HG03066 (cell line): Measurements from ENCODE around the gene NPAS1.
"Not testable (repeated sequence)": the region's sequence is repeated elsewhere in the genome, so short reads cannot be mapped to it uniquely, and the experiment has no call there.

Experiments used
- ATAC-seq: cut with Tn5 transposase; IDR thresholded peaks from one replicate; pipeline ENCODE4 v1.9.1; 2021; ENCODE audit warnings: low read depth; ENCODE audit not compliant: unreplicated experiment

NPAS1 gene

DNA sequence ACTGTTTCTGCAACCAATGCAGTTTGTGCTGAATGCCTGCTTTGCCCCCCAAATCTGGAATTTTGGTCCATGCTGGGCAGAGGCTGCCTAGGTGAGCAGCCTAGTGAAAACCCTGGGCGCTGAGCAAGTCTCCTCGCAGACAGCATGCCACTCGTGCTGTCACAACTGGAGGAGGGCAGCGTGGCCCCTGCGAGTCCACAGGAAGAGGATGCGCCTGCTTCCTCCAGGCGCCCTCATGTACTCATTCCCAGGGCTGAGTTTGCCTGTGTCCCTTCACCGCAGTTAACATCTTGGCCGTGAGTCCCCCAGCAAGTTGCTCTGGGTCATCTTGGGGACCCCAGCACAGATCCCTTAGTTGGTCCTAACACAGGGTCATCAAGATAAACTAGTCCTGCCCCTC lies 55.0 kb downstream of the NPAS1 start:
- ATAC-seq: no peak

DNA sequence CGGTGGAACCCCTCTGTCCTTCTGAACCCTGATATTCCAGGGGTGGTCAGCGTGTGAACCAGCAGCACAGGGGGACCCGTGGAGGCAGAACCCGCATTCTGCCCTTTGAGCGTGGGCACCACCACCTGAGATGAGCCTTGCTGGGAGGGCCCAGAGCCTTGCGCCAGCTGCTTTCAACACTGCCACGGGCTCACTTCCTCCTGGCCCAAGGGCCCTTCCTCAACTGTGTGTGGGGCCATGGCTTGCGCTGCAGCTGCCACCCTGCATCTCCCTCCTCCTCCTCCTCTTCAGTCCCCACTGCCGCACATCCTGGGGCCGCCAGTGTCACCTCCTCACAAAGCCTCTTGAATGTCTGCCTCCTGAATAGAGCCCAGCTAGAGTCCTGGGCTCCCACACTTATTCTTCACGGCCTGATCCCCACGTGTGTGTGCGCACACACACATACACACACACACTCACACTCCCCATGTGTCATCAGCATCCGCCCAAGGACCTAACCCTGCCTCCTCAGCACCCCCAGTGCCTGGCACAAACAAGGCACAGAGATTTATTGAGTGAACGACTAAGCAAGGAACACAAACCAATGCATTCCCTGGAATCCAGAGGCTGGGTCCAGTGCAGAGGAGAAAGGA lies 55.7 kb downstream of the NPAS1 start:
- no peak for ATAC-seq

DNA sequence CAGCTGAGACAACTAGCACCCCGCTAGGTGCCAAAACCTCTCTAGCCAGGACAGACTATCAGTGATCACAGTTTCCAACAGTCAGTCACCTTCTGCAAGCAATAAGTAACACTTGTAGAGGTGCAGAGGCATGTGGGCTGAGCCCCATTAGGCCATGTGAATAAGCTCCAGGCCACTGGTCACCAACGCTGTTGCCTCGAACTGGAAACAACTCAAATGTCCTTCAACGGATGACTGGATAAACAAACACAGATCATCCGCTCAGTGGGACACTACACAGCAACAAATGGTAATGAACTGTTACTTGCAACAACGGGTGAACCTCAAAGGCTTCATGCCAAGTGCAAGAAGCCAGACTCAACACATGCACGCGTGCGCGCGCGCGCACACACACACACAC lies 56.3 kb downstream of the NPAS1 start:
- no peak for ATAC-seq

GRCh38 chr19:47078351-47078750 lies 58.7 kb downstream of the NPAS1 start:
- not testable (repeated sequence) for ATAC-seq

GRCh38 chr19:47081095-47081494 lies 61.5 kb downstream of the NPAS1 start:
- no peak for ATAC-seq

- no peak for ATAC-seq
These were observed 62.9 kb downstream of the NPAS1 start for GRCh38 chr19:47082493-47082892.

DNA sequence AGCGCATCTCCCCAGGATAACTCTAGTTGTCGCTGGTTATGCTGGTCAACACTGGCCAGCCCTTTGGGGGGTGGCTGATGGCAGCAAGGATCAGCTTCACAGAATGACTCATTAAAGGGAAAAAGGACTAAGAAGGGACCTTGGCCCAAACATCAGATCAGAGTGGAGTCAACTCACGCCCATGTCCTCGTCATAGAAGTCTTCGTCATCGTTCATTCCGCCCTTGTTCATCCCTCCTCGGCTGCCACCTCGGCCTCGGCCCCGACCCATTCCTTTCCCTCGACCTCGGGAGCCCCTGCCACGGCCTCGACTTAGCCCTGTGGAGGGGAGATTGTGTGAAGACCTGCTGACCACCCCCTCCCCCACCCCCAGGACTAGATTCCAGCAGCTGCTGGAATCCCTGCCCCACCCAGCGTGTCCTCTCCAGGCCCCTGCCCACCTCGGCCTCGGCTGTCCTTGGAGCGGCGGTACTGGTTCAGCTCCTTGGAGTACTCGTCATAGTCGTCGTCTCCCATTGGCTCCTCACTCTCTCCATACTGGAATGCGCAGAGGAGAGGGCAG lies 65.3 kb downstream of the NPAS1 start:
- ATAC-seq: no peak

GRCh38 chr19:47086280-47086679 lies 66.6 kb downstream of the NPAS1 start:
- ATAC-seq: no peak

DNA sequence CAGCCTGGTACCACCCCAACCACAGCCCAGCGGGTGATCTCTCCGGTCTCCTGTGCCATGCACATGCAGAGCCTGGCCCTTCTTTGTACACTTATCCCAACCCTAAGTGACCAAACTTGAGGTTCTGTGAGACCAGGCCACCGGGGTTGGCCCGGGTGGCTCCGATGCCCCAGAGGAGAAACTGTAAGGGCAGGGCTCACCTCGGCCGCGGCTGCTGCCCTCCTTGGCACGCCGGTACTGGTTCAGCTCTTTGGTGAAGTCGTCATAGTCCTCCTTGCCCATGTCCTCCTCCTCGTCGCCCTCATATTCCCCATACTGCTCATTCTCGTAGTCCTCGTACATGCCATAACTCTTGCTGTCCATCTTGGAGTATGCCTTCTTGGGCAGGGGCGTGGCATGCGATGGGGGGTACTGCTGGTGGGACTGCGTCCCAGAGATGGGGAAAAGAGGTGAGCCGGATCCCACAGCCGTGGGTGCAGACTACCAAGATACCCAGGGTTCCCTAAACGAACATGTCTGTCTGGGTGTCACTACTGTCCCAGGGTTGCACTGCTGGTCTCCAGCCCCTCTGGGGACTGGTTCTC lies 70.2 kb downstream of the NPAS1 start:
- no peak for ATAC-seq

GRCh38 chr19:47093254-47093653 lies 73.6 kb downstream of the NPAS1 start:
- no peak for ATAC-seq

DNA sequence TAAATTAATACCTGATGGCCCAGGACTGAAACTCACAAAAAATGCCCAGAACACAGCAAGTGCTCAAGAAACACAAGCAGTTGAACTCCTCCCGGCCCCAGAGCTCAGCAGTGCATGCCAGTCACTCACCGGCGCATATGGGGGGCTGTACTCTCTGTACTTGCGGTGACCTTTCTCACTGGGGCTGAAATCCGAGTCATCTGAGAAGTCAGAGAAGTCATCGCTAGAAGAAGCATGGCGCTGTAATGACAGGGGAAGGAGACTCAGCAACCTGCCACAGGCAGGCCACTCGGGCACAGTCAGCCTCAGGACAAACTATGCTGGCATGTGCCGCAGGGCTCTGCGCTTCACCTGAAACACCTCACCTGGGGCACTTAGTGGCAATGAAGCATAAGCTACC lies 74.2 kb downstream of the NPAS1 start:
- ATAC-seq: no peak

DNA sequence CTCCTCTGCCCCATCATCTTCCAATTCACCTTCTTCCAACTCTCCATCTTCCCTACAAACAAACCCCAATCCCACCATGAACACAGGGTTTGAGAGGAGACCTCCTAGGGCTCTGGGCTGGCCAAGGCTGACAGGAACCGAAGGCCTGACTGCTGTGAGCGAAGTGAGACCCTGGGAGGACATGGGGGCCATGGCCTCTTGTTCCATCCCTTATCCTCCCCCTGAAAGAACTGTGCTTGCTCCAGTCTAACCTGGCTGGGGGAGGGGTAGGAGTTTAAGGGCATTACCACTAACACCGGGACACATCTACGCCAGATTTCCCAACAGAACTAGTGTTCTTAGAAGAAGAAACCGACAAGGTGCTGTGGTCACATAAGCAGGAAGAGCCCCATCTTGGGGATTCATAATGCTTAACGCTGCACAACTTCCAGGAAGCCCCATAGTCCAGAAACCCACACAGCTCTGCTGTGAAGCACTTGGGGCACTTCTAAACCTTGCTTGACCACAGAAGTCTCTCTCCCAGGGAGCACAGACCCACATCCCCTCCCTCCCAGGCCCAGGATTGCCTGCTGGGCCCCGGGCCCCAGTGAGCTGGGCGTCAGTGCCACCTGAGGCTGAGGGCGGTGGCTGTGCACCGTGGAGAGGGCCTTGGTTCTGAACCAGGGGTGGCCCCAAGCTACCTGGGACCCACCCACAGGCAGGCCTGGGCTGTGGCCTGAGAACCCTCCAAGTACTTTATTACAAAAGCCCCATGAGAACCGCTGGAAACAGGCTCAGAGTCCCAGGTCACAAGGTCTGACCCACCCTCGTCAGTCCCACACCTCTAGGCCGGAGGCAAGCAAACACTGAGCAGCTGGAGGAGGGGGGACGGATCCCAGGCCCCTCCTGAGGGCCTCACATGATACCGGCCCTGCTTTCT lies 75.2 kb downstream of the NPAS1 start:
- no peak for ATAC-seq
